ENCODE measurements around the gene RS1. TPM values are rescaled to one million over a fixed set of nuclear protein-coding genes. Genes with fewer than 3 reads are reported as not detected.

The RS1 gene
- polyA plus RNA-seq, 2 donors, result not detected

DNA sequence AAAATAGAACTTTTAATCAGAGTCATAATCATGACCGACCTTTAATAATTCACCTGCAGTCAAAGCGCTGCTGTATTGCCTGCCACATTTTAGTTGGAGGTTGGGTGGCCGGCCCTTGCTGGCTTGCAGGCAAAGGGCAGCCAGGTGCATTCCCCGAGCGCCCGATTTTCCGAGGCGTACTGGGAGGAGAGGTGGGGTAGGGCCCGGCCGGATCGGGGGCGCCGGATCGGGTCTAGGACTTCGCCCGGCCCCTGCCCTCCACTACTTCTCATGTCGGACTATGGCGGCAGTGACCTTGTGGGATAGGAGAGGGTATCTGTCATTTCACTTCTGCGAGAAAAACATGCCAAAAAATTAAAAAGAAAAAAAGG, 2.5 kb upstream of the RS1 start:
- no peaks in the 10 kb centered on the region for H3K4me1 ChIP-seq (ENCODE audit: control insufficient read depth in 2 of 2, insufficient read depth in 2 of 2, low read length in 1 of 2)
- WGBS, 2 donors, result 1 to 15% methylated on average over 19 of the region's 19 CpGs
- H3K36me3 ChIP-seq (ENCODE audit: control insufficient read depth in 2 of 2, insufficient read depth in 2 of 2, low read length in 1 of 2), result no peaks in the 10 kb centered on the region
- no peaks in the 10 kb centered on the region for H3K27me3 ChIP-seq (ENCODE audit: control insufficient read depth in 1 of 2, insufficient read depth in 2 of 2, low read length in 2 of 2)
- H3K27ac ChIP-seq (ENCODE audit: low read depth in 2 of 2, low read length in 1 of 2), result peak overlapping the region in 1 of 2 donors; percentile 57
- no peaks in the 10 kb centered on the region for H3K9me3 ChIP-seq (ENCODE audit: control insufficient read depth in 2 of 2, insufficient read depth in 1 of 2, low read depth in 1 of 2, low read length in 1 of 2)
- peak overlapping the region; percentile 36 to 40 for H3K4me3 ChIP-seq (ENCODE audit: low read depth in 1 of 2, low read length in 2 of 2)

DNA sequence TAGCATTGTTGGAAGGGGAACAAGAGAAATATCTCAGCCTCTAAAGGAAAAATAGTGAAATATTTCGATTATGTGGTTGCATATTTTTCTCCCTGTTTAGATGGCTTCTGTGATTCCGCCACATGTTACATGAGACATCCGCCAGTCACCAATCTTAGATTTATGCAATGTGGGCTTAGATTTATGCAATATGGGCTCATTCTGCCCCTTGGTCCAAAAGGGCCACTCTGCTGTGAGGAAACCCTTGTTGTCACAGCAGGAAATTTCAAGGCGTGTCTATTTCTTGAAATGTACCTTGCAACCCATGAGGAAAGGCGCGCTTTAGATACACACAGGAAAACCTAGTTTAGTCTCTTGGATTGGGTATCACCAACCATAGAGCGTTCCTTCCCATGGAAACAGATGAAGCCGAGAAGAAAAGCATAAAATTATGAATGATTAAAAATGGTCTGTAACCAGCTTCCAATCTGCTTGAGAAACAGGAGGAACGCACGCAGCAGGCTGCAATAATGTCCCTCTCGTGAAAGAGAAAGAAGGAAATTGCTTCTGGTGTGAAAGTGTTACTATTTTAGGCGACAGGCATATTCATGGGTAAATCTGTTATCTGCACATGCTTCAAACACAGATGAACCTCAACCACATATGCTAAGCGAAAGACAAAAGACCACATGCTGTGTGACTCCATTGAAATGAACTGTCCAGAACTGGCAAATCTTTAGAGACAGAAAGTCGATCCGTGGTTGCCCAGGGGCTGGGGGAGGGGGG, 3.7 kb downstream of the RS1 start:
- H3K27ac ChIP-seq (ENCODE audit: low read depth in 2 of 2, low read length in 1 of 2), result no peak overlapping the region
- H3K4me3 ChIP-seq (ENCODE audit: low read depth in 1 of 2, low read length in 2 of 2), result no peak overlapping the region
- no peaks in the 10 kb centered on the region for H3K9me3 ChIP-seq (ENCODE audit: control insufficient read depth in 2 of 2, insufficient read depth in 1 of 2, low read depth in 1 of 2, low read length in 1 of 2)
- H3K27me3 ChIP-seq (ENCODE audit: control insufficient read depth in 1 of 2, insufficient read depth in 2 of 2, low read length in 2 of 2), result no peaks in the 10 kb centered on the region
- WGBS, 2 donors, result 72 to 74% methylated on average over 15 of the region's 15 CpGs
- no peaks in the 10 kb centered on the region for H3K4me1 ChIP-seq (ENCODE audit: control insufficient read depth in 2 of 2, insufficient read depth in 2 of 2, low read length in 1 of 2)
- no peaks in the 10 kb centered on the region for H3K36me3 ChIP-seq (ENCODE audit: control insufficient read depth in 2 of 2, insufficient read depth in 2 of 2, low read length in 1 of 2)

DNA sequence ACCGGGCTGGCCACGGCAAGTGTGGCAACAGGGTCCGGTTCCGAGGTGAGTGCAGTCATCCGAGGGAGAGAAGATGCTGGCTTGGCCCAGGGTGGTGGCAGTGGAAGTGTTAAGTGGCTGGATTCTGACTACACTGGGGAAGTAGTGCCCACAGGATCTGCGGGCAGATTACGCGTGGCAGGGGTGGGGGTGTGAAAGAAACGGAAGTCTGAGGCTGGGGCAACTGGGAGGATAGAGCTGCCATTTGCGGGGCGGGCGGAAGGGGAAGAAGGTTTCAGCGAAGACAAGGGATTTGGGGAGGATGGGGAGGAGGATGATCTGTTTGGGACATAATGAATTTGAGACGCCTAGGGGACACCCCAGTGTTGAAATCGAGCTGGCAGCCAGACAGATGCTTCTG, 5.3 kb downstream of the RS1 start:
- Histone ChIP-seq H3K4me3 (ENCODE audit: low read depth in 1 of 2, low read length in 2 of 2) (no peak overlapping the region), H3K4me1 (ENCODE audit: control insufficient read depth in 2 of 2, insufficient read depth in 2 of 2, low read length in 1 of 2) (no peaks in the 10 kb centered on the region), H3K36me3 (ENCODE audit: control insufficient read depth in 2 of 2, insufficient read depth in 2 of 2, low read length in 1 of 2) (no peaks in the 10 kb centered on the region), H3K27me3 (ENCODE audit: control insufficient read depth in 1 of 2, insufficient read depth in 2 of 2, low read length in 2 of 2) (no peaks in the 10 kb centered on the region), H3K27ac (ENCODE audit: low read depth in 2 of 2, low read length in 1 of 2) (no peak overlapping the region), H3K9me3 (ENCODE audit: control insufficient read depth in 2 of 2, insufficient read depth in 1 of 2, low read depth in 1 of 2, low read length in 1 of 2) (no peaks in the 10 kb centered on the region)
- 82 to 88% methylated on average over 15 of the region's 15 CpGs for WGBS, 2 donors

DNA sequence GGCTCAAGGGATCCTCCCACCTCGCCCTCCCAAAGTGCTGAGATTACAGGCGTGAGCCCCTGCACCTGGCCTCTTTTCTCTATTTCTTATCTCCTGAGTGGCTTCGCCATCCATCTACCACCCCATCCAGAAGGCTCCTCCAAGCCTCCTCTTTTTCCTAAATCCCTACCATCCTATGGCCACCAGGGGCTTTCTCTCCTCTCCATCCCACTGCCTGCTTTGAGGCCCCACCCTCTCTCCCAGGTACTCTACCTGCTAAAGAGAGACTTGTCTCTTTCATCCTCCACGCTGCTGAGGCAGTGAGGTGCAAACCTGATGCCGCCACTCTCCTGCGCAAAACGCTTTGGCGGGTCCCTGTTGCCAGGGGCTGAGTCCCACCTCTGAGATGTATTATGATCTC, 7.0 kb downstream of the RS1 start:
- H3K4me3 ChIP-seq (ENCODE audit: low read depth in 1 of 2, low read length in 2 of 2), result no peak overlapping the region
- 80 to 90% methylated on average over 8 of the region's 8 CpGs for WGBS, 2 donors
- no peak overlapping the region for H3K27ac ChIP-seq (ENCODE audit: low read depth in 2 of 2, low read length in 1 of 2)
- H3K4me1 ChIP-seq (ENCODE audit: control insufficient read depth in 2 of 2, insufficient read depth in 2 of 2, low read length in 1 of 2), result no peaks in the 10 kb centered on the region
- no peaks in the 10 kb centered on the region for H3K27me3 ChIP-seq (ENCODE audit: control insufficient read depth in 1 of 2, insufficient read depth in 2 of 2, low read length in 2 of 2)
- no peaks in the 10 kb centered on the region for H3K36me3 ChIP-seq (ENCODE audit: control insufficient read depth in 2 of 2, insufficient read depth in 2 of 2, low read length in 1 of 2)
- H3K9me3 ChIP-seq (ENCODE audit: control insufficient read depth in 2 of 2, insufficient read depth in 1 of 2, low read depth in 1 of 2, low read length in 1 of 2), result no peaks in the 10 kb centered on the region

DNA sequence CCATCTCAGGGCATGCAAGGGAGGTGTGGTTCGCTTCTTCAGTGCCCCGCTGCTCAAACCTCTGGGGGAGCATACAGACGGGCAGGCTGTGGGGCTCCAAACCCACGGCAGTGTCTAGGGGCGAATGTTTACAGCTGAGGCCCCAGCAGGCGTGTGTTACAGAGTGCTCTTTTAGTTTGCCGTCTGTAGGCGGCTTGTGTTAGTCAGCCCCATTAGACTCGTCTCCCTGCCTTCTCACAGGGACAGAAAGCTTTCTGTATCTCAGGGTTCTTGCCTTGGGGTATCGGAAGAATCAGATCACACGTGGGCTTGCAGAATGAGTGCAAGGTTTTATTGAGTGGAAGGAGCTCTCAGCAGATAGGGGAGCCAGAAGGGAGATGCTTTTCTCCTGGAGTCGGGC, 10.6 kb downstream of the RS1 start:
- no peaks in the 10 kb centered on the region for H3K27me3 ChIP-seq (ENCODE audit: control insufficient read depth in 1 of 2, insufficient read depth in 2 of 2, low read length in 2 of 2)
- H3K4me1 ChIP-seq (ENCODE audit: control insufficient read depth in 2 of 2, insufficient read depth in 2 of 2, low read length in 1 of 2), result no peaks in the 10 kb centered on the region
- 82 to 87% methylated on average over 12 of the region's 12 CpGs for WGBS, 2 donors

DNA sequence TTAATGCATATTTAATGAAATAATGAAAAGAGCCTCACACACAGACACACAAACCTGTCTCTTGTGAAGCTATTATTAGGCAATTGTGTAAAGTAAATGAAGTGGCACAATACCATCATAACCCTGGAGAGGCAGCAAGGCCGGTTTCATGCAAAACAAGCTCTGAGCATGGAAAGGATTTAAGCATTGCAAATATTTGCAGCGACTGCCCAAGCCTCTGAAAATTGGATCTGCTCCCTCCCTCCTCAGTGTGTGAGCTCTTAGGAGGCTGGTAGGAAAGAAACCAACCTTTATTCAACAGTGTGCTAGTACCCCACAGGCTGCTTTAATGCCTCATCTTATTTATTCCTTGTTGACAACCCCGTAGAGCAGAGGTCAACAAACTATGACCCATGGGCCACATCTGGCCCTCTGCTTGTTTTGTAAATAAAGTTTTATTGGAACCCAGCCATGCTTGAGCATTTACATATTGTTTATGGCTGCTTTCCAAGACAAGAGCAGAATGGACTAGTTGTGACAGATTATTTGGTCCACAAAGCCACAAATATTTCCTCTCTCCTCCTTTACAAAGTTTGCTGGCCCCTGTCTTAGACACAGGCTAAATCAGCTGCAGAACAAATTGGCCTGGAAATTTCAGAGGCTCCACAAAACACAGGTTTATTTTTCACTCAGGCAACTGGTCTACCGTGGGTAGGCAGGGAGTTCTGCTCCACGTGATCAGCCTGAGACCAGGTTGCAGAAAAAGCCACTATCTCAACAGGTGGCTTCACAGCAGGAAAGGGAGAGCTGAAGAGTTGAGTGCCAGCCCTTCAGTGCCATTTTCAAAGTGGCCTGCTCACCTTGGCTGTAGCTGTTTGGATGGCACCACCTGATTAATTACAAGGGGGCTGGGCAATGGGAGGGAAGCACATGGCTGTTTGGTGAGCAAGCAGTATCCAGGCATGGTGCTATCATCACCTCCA, 16.8 kb downstream of the RS1 start:
- no peaks in the 10 kb centered on the region for H3K9me3 ChIP-seq (ENCODE audit: control insufficient read depth in 2 of 2, insufficient read depth in 1 of 2, low read depth in 1 of 2, low read length in 1 of 2)
- no peak overlapping the region for H3K27ac ChIP-seq (ENCODE audit: low read depth in 2 of 2, low read length in 1 of 2)
- 27 to 47% methylated on average over 5 of the region's 5 CpGs for WGBS, 2 donors

More for the DNA sequence above, 10.6 kb downstream of the RS1 start:
- no peak overlapping the region for H3K4me3 ChIP-seq (ENCODE audit: low read depth in 1 of 2, low read length in 2 of 2)
- H3K9me3 ChIP-seq (ENCODE audit: control insufficient read depth in 2 of 2, insufficient read depth in 1 of 2, low read depth in 1 of 2, low read length in 1 of 2), result no peaks in the 10 kb centered on the region
- no peaks in the 10 kb centered on the region for H3K36me3 ChIP-seq (ENCODE audit: control insufficient read depth in 2 of 2, insufficient read depth in 2 of 2, low read length in 1 of 2)
- no peak overlapping the region for H3K27ac ChIP-seq (ENCODE audit: low read depth in 2 of 2, low read length in 1 of 2)

DNA sequence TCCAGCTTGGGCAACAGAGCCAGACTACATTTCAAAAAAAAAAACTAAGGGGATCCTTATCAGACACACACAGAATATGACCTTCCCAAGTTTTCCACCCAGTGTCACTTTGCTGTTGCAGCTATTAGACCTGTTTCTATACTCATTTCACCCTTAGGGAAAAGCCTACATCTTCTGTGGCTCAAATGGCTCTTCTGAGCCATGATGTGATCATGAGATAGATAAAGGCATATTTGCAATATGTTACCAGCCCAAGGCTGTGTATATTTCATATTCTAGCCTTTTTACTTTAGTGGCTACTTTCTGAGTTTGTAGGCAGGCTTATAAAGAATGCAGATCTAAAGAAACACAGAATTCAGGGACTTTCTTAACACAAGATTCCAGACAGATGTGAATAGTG, 19.3 kb downstream of the RS1 start:
- H3K9me3 ChIP-seq (ENCODE audit: control insufficient read depth in 2 of 2, insufficient read depth in 1 of 2, low read depth in 1 of 2, low read length in 1 of 2), result no peaks in the 10 kb centered on the region
- no peak overlapping the region for H3K4me3 ChIP-seq (ENCODE audit: low read depth in 1 of 2, low read length in 2 of 2)
- H3K27ac ChIP-seq (ENCODE audit: low read depth in 2 of 2, low read length in 1 of 2), result no peak overlapping the region
- no peaks in the 10 kb centered on the region for H3K36me3 ChIP-seq (ENCODE audit: control insufficient read depth in 2 of 2, insufficient read depth in 2 of 2, low read length in 1 of 2)
- no peaks in the 10 kb centered on the region for H3K27me3 ChIP-seq (ENCODE audit: control insufficient read depth in 1 of 2, insufficient read depth in 2 of 2, low read length in 2 of 2)
- peaks cover 0 to 2% of the 10 kb centered on the region in 2 donors for H3K4me1 ChIP-seq (ENCODE audit: control insufficient read depth in 2 of 2, insufficient read depth in 2 of 2, low read length in 1 of 2)

More for the DNA sequence above, 16.8 kb downstream of the RS1 start:
- Histone ChIP-seq H3K4me3 (ENCODE audit: low read depth in 1 of 2, low read length in 2 of 2) (no peak overlapping the region), H3K4me1 (ENCODE audit: control insufficient read depth in 2 of 2, insufficient read depth in 2 of 2, low read length in 1 of 2) (peaks cover 0 to 2% of the 10 kb centered on the region in 2 donors), H3K36me3 (ENCODE audit: control insufficient read depth in 2 of 2, insufficient read depth in 2 of 2, low read length in 1 of 2) (no peaks in the 10 kb centered on the region), H3K27me3 (ENCODE audit: control insufficient read depth in 1 of 2, insufficient read depth in 2 of 2, low read length in 2 of 2) (no peaks in the 10 kb centered on the region)

DNA sequence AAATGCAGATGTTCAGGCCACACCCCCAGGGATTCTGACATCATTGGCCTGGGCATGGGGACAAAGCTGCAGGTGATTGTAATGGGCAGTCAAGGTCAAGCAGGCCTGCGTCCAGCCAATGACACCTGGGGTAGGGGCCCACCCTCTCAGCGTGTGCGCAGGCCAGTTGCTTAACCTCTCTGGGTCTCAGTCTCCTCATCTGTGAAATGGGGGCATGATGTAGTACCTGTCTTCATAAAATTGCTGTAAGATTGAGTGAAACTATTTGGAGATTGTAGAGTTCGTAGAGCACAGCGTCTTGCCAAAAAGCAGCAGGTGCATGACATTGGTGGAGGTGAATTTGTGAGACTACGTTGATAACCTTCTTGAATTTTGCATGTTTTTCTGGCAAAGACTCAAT, 21.2 kb downstream of the RS1 start:
- WGBS, 2 donors, result 81 to 97% methylated on average over 6 of the region's 6 CpGs
- Histone ChIP-seq H3K27ac (ENCODE audit: low read depth in 2 of 2, low read length in 1 of 2) (no peak overlapping the region), H3K4me3 (ENCODE audit: low read depth in 1 of 2, low read length in 2 of 2) (no peak overlapping the region), H3K36me3 (ENCODE audit: control insufficient read depth in 2 of 2, insufficient read depth in 2 of 2, low read length in 1 of 2) (no peaks in the 10 kb centered on the region), H3K9me3 (ENCODE audit: control insufficient read depth in 2 of 2, insufficient read depth in 1 of 2, low read depth in 1 of 2, low read length in 1 of 2) (no peaks in the 10 kb centered on the region), H3K27me3 (ENCODE audit: control insufficient read depth in 1 of 2, insufficient read depth in 2 of 2, low read length in 2 of 2) (no peaks in the 10 kb centered on the region), H3K4me1 (ENCODE audit: control insufficient read depth in 2 of 2, insufficient read depth in 2 of 2, low read length in 1 of 2) (peaks cover 0 to 2% of the 10 kb centered on the region in 2 donors)

DNA sequence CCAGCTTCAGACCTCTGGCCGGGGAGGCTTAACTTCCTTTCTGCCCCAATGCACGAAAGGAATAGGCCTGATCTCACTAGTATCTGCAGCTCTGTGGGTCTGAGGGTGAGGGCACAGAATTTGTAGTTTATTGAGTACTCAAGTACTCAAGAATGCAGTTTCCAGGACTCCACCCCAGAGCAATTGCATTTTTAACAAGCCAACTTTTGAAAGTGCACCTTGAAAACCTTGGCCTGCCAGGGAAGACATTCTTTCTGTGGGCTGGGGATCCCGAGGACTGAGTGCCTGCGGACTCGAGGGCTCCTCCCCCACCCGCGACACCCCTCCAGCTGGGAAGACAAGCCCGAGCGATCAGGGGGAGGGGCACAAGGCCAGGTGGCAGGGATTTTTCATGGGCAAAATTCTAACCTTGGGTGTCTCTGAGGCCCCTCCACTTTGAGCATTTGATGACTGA, 22.4 kb downstream of the RS1 start:
- Histone ChIP-seq H3K9me3 (ENCODE audit: control insufficient read depth in 2 of 2, insufficient read depth in 1 of 2, low read depth in 1 of 2, low read length in 1 of 2) (no peaks in the 10 kb centered on the region), H3K36me3 (ENCODE audit: control insufficient read depth in 2 of 2, insufficient read depth in 2 of 2, low read length in 1 of 2) (no peaks in the 10 kb centered on the region), H3K4me3 (ENCODE audit: low read depth in 1 of 2, low read length in 2 of 2) (no peak overlapping the region), H3K27ac (ENCODE audit: low read depth in 2 of 2, low read length in 1 of 2) (no peak overlapping the region), H3K27me3 (ENCODE audit: control insufficient read depth in 1 of 2, insufficient read depth in 2 of 2, low read length in 2 of 2) (no peaks in the 10 kb centered on the region), H3K4me1 (ENCODE audit: control insufficient read depth in 2 of 2, insufficient read depth in 2 of 2, low read length in 1 of 2) (no peaks in the 10 kb centered on the region)
- WGBS, 2 donors, result 52 to 54% methylated on average over 9 of the region's 9 CpGs
